ENCODE measurements around the gene MSLN.
"Not testable (repeated sequence)": the region's sequence is repeated elsewhere in the genome, so short reads cannot be mapped to it uniquely, and the experiment has no call there.

The MSLN gene

DNA sequence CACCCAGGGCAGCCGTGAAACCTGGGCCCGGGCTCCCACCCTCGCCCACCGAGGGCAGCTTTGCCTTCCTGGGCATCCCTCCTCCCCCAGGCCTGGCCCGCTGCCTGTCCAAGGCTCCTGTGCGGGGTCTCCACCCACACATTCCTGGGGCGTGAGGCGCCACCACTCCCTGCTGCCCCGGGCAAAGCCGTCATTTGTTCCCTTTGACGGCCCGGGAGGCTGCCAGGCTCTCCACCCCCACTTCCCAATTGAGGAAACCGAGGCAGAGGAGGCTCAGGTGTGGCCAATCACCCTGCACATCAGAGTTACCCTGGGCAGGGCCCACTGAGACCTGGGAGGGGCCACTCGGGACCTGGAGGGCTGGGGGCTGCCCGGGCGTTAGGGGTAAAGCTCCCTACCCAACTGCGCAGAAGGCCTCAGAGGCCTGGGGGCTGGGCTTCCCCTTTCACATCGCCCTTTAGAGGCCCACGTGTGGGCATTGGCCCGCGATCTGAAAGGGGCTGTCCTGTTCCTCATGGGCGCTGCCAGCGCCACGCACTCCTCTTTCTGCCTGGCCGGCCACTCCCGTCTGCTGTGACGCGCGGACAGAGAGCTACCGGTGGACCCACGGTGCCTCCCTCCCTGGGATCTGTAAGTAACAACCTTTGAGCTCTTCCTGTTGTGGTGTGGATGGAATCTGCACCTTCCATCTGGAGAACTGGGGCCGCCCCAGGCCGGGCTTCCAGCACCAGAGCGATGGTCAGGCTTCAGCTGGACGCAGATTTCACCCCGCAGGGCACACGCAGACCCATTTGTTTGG lies at the start of gene MSLN:
Gene MSLN (plus strand): TSS at position 190 of the 799 bp plus-strand sequence. CDS start 1,947 bp downstream, outside the sequence.
- Mint-ChIP-seq H3K27me3 (no peaks in the 10 kb centered on the region), H3K27ac (peak within 1 kb of the TSS; percentile 23), H3K4me3 (no peak within 1 kb of the TSS), H3K9me3 (no peaks in the 10 kb centered on the region), H3K36me3 (no peaks in the 10 kb centered on the region), H3K4me1 (no peaks in the 10 kb centered on the region)

DNA sequence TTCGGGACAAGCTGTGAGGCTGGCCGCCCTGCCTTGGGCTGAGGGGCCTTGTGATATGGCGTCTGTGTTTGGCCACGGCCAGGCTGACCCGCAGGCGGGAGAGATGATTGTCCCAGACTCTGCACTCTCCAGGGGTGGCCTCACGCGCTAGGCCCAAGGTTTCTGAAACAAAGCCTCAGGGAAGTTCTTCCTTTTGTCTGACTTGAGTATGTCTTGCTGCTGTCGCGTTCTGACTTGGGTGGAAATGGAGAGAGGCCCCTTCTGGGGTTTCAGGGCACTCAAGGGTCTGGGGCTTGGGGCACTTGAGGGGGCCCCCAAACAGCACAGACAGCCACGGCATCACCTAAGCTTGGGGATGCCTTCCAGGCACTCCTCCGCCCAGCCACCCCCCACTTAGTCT lies 49.5 kb upstream of the MSLN start:
- H3K4me3 Mint-ChIP-seq = no peak overlapping the region
- no peaks in the 10 kb centered on the region for H3K9me3 Mint-ChIP-seq
- no peak overlapping the region for H3K27ac Mint-ChIP-seq

DNA sequence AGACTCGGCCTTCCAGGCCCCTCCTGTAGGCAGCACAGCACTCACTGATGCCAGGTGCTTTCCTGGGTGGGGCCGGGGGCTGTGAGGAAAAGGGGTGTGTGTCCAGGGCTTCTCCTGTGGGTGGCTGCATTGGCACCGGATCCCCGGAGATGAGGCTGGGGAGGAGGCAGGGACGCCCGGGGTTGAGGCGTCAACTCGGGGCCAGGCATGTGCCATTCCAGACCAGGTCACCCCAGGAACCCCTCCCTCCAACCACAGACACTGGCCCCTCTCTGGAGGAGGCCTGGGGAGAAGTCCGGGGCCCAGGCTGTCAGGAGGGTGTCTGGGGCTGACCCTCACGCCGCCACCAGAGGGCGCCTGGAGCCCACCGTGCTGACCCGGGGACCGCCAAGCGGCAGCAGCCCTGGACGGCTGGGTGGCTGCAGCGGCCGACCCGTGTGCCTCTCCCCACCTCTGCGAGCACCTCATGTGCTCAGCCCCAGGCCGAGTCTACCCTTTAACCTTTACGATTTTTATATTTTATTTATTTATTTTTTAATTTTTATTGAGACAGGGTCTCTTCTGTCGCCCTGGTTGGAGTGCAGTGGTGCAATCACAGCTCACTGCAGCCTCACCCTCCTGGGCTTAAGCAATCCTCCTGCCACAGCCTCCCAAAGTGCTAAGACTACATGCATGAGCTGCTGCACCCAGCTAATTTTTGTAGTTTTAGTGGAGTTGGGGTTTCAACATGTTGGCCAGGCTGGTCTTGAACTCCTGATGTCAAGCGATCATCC lies 48.8 kb upstream of the MSLN start:
- no peak overlapping the region for H3K27ac Mint-ChIP-seq
- H3K4me3 Mint-ChIP-seq = no peak overlapping the region

More for the DNA sequence above, 49.5 kb upstream of the MSLN start:
- H3K4me1 Mint-ChIP-seq = no peaks in the 10 kb centered on the region
- no peaks in the 10 kb centered on the region for H3K36me3 Mint-ChIP-seq
- H3K27me3 Mint-ChIP-seq = peaks cover 17% of the 10 kb centered on the region

GRCh38 chr16:712740-713250 lies 47.7 kb upstream of the MSLN start:
- not testable (repeated sequence) for H3K4me3 Mint-ChIP-seq, H3K27ac Mint-ChIP-seq, H3K36me3 Mint-ChIP-seq, H3K9me3 Mint-ChIP-seq, H3K4me1 Mint-ChIP-seq
- peaks cover 15% of the 10 kb centered on the region for H3K27me3 Mint-ChIP-seq

More for the DNA sequence above, 48.8 kb upstream of the MSLN start:
- no peaks in the 10 kb centered on the region for H3K9me3 Mint-ChIP-seq
- H3K4me1 Mint-ChIP-seq = peaks cover 4% of the 10 kb centered on the region
- peaks cover 16% of the 10 kb centered on the region for H3K27me3 Mint-ChIP-seq
- H3K36me3 Mint-ChIP-seq = no peaks in the 10 kb centered on the region

GRCh38 chr16:714079-714478 lies 46.5 kb upstream of the MSLN start:
- Mint-ChIP-seq H3K4me1 (peaks cover 5% of the 10 kb centered on the region), H3K27me3 (peaks cover 8% of the 10 kb centered on the region), H3K4me3 (no peak overlapping the region), H3K27ac (no peak overlapping the region), H3K36me3 (no peaks in the 10 kb centered on the region), H3K9me3 (no peaks in the 10 kb centered on the region)

GRCh38 chr16:714558-715476 lies 45.7 kb upstream of the MSLN start, which contains the start of gene METRN:
Gene METRN (plus strand): TSS chr16:715118. CDS start chr16:715290, 172 bp downstream.
- Mint-ChIP-seq H3K4me1 (peaks cover 9% of the 10 kb centered on the region), H3K9me3 (no peaks in the 10 kb centered on the region), H3K4me3 (peak within 1 kb of the TSS; percentile 66), H3K36me3 (no peaks in the 10 kb centered on the region), H3K27me3 (peaks cover 6% of the 10 kb centered on the region), H3K27ac (no peak within 1 kb of the TSS)

GRCh38 chr16:715477-716199 lies 44.9 kb upstream of the MSLN start:
- H3K9me3 Mint-ChIP-seq = no peaks in the 10 kb centered on the region
- H3K36me3 Mint-ChIP-seq = no peaks in the 10 kb centered on the region
- H3K27ac Mint-ChIP-seq = no peak overlapping the region
- peaks cover 4% of the 10 kb centered on the region for H3K27me3 Mint-ChIP-seq
- peaks cover 15% of the 10 kb centered on the region for H3K4me1 Mint-ChIP-seq
- peak overlapping the region; percentile 66 for H3K4me3 Mint-ChIP-seq

DNA sequence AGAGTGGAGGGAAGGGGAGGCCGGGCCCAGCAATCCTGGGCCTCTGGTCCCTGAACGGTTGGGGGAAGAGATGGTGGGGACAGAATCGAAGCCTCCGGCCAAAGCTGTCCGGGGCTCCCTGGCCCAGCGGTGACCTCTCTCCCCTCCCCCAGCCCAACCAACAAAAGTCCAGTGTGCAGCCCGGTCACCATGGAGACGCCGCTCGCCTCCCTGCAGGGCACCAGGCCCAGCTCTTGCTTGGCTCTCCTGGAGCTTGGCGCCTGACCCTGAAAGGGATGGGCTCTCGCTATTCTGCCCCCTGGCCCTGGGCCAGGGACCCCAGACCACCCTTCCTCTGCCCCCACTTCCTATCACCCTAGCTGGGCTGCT lies 44.4 kb upstream of the MSLN start:
- H3K9me3 Mint-ChIP-seq = no peaks in the 10 kb centered on the region
- peak overlapping the region; percentile 66 for H3K4me3 Mint-ChIP-seq
- H3K4me1 Mint-ChIP-seq = peaks cover 15% of the 10 kb centered on the region
- no peak overlapping the region for H3K27ac Mint-ChIP-seq
- H3K36me3 Mint-ChIP-seq = no peaks in the 10 kb centered on the region
- H3K27me3 Mint-ChIP-seq = peaks cover 3% of the 10 kb centered on the region

- H3K36me3 Mint-ChIP-seq = no peaks in the 10 kb centered on the region
- H3K9me3 Mint-ChIP-seq = no peaks in the 10 kb centered on the region
- peaks cover 15% of the 10 kb centered on the region for H3K4me1 Mint-ChIP-seq
- H3K27ac Mint-ChIP-seq = no peak overlapping the region
- peaks cover 2% of the 10 kb centered on the region for H3K27me3 Mint-ChIP-seq
- H3K4me3 Mint-ChIP-seq = no peak overlapping the region
Measured at GRCh38 chr16:716768-717325, 43.7 kb upstream of the MSLN start.

GRCh38 chr16:717450-718245 lies 42.9 kb upstream of the MSLN start:
- Mint-ChIP-seq H3K4me1 (peaks cover 15% of the 10 kb centered on the region), H3K36me3 (no peaks in the 10 kb centered on the region), H3K27ac (no peak overlapping the region), H3K9me3 (no peaks in the 10 kb centered on the region), H3K4me3 (no peak overlapping the region), H3K27me3 (peaks cover 2% of the 10 kb centered on the region)

DNA sequence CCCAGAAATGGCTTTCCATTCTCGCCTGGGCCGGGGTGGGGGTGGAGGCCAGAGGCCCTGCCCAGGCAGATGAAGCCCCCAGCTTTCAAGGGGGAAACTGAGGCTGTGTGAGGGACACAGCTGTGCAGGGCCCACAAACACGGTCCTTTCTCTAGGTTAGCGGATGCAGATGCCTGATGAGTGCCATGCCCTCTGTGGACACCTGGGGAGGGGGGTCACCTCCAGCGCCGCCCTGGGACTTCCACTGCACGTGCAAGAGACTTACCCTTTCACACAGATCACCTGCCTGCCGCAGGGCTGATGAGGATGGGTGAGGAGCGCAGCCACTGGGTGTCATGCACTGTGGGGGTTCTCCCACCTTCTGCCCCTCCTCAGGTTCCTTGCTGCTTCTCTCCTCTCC lies 42.1 kb upstream of the MSLN start:
- Mint-ChIP-seq H3K36me3 (no peaks in the 10 kb centered on the region), H3K27ac (no peak overlapping the region), H3K4me3 (no peak overlapping the region), H3K4me1 (peaks cover 15% of the 10 kb centered on the region), H3K27me3 (peaks cover 2% of the 10 kb centered on the region), H3K9me3 (no peaks in the 10 kb centered on the region)

- Mint-ChIP-seq H3K4me1 (peaks cover 15% of the 10 kb centered on the region), H3K4me3 (peak overlapping the region; percentile 52), H3K27ac (no peak overlapping the region), H3K36me3 (no peaks in the 10 kb centered on the region), H3K9me3 (no peaks in the 10 kb centered on the region), H3K27me3 (peaks cover 2% of the 10 kb centered on the region)
Measured at GRCh38 chr16:718922-719321, 41.6 kb upstream of the MSLN start.

DNA sequence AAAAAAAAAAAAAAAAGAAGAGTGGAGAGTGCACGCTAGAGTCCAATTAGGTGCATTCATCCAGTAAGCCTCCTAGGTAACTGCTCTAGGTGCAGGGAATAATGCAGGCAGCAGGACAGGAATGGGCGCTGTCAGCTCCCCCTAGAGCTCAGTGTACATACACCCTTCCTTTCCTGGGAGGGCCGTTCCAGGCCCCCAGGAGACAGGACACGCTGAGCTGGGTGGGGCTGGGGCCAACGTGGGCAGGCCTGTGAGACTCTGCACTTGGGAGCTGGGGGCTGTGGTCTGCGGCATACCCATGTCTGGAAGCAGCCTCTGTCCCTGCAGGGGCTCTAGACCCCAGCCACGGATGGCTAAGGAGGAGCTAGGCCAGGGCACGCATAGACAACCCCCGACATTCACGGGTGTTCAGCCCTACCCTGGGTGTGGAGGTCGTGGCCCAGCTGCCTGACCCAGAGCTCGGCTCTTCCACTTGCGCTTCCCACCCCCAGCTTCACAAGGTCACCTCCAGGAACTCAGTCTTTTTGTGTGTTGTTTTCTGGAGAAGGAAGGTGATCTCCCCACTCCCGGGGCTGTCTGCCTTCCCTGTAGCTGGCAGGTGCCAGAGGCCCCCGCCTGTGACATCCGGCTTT lies 40.6 kb upstream of the MSLN start:
- peaks cover 2% of the 10 kb centered on the region for H3K27me3 Mint-ChIP-seq
- H3K9me3 Mint-ChIP-seq = no peaks in the 10 kb centered on the region
- H3K4me3 Mint-ChIP-seq = peak overlapping the region; percentile 82
- peak overlapping the region; percentile 23 for H3K27ac Mint-ChIP-seq
- H3K4me1 Mint-ChIP-seq = peaks cover 15% of the 10 kb centered on the region
- H3K36me3 Mint-ChIP-seq = no peaks in the 10 kb centered on the region

All from activated naive CD4-positive, alpha-beta T cell treated with anti-CD3 and anti-CD28 coated beads, Interleukin-2, amount 50 U/mL, for 24 hours (primary cell).